ENCODE data around the gene SETD4.

The SETD4 gene

GRCh38 chr21:36082237-36082664 is 21.9 kb upstream of the SETD4 start:
- no peaks in the 10 kb centered on the region for H3K27me3 ChIP-seq (ENCODE audit: low read depth, low read length)
- H3K4me1 ChIP-seq (ENCODE audit: low read length), result peaks cover 20% of the 10 kb centered on the region
- no peaks in the 10 kb centered on the region for H3K36me3 ChIP-seq (replicated peaks; ENCODE audit: low read depth, low read length)
- H3K4me3 ChIP-seq (ENCODE audit: low read length), result no peak overlapping the region
- no peak overlapping the region for H3K9ac ChIP-seq (ENCODE audit: low read length)
- no peak overlapping the region for H3K4me2 ChIP-seq (ENCODE audit: low read length)
- no peak overlapping the region for H2AFZ ChIP-seq (ENCODE audit: low read depth, low read length)
- H4K20me1 ChIP-seq (ENCODE audit: insufficient read depth, low read length), result no peaks in the 10 kb centered on the region
- H3K27ac ChIP-seq (ENCODE audit: low read length), result no peak overlapping the region
- TF ChIP-seq CTCF (IDR thresholded peaks at IDR 0.05; ENCODE audit: low read depth, low read length) (no peak), EZH2phosphoT487 (IDR thresholded peaks at IDR 0.05; ENCODE audit: low read depth) (no peak)
- no peaks in the 10 kb centered on the region for H3K9me3 ChIP-seq (ENCODE audit: insufficient read depth, low read length)
- no peaks in the 10 kb centered on the region for H3K79me2 ChIP-seq (ENCODE audit: low read length)

GRCh38 chr21:36080386-36080785 is 20.1 kb upstream of the SETD4 start:
- Histone ChIP-seq H2AFZ (ENCODE audit: low read depth, low read length) (no peak overlapping the region), H3K27ac (ENCODE audit: low read length) (no peak overlapping the region), H3K36me3 (replicated peaks; ENCODE audit: low read depth, low read length) (no peaks in the 10 kb centered on the region), H3K27me3 (ENCODE audit: low read depth, low read length) (no peaks in the 10 kb centered on the region), H3K9ac (ENCODE audit: low read length) (no peak overlapping the region), H3K4me2 (ENCODE audit: low read length) (no peak overlapping the region), H3K79me2 (ENCODE audit: low read length) (no peaks in the 10 kb centered on the region), H3K4me1 (ENCODE audit: low read length) (peaks cover 26% of the 10 kb centered on the region), H4K20me1 (ENCODE audit: insufficient read depth, low read length) (no peaks in the 10 kb centered on the region), H3K9me3 (ENCODE audit: insufficient read depth, low read length) (no peaks in the 10 kb centered on the region), H3K4me3 (ENCODE audit: low read length) (no peak overlapping the region)
- TF ChIP-seq CTCF (IDR thresholded peaks at IDR 0.05; ENCODE audit: low read depth, low read length) (no peak), EZH2phosphoT487 (IDR thresholded peaks at IDR 0.05; ENCODE audit: low read depth) (no peak)

- no peaks in the 10 kb centered on the region for H3K79me2 ChIP-seq (ENCODE audit: low read length)
- no peak overlapping the region for H3K4me2 ChIP-seq (ENCODE audit: low read length)
- H3K27me3 ChIP-seq (ENCODE audit: low read depth, low read length), result no peaks in the 10 kb centered on the region
- H3K9me3 ChIP-seq (ENCODE audit: insufficient read depth, low read length), result no peaks in the 10 kb centered on the region
- H2AFZ ChIP-seq (ENCODE audit: low read depth, low read length), result no peak overlapping the region
- no peak overlapping the region for H3K4me3 ChIP-seq (ENCODE audit: low read length)
- no peak overlapping the region for H3K27ac ChIP-seq (ENCODE audit: low read length)
- peaks cover 26% of the 10 kb centered on the region for H3K4me1 ChIP-seq (ENCODE audit: low read length)
- no peaks in the 10 kb centered on the region for H4K20me1 ChIP-seq (ENCODE audit: insufficient read depth, low read length)
- TF ChIP-seq EZH2phosphoT487 (IDR thresholded peaks at IDR 0.05; ENCODE audit: low read depth) (no peak), CTCF (IDR thresholded peaks at IDR 0.05; ENCODE audit: low read depth, low read length) (no peak)
- no peak overlapping the region for H3K9ac ChIP-seq (ENCODE audit: low read length)
- no peaks in the 10 kb centered on the region for H3K36me3 ChIP-seq (replicated peaks; ENCODE audit: low read depth, low read length)
These were observed 19.3 kb upstream of the SETD4 start for GRCh38 chr21:36079671-36080070.

- no peaks in the 10 kb centered on the region for H3K79me2 ChIP-seq (ENCODE audit: low read length)
- H3K27ac ChIP-seq (ENCODE audit: low read length), result peak overlapping the region; percentile 21
- H2AFZ ChIP-seq (ENCODE audit: low read depth, low read length), result peak overlapping the region; percentile 67; the same call in 1 of the 2 replicates
- no peaks in the 10 kb centered on the region for H4K20me1 ChIP-seq (ENCODE audit: insufficient read depth, low read length)
- peak overlapping the region; percentile 24; the same call in 1 of the 2 replicates for H3K4me3 ChIP-seq (ENCODE audit: low read length)
- no peak for TF ChIP-seq EZH2phosphoT487 (IDR thresholded peaks at IDR 0.05; ENCODE audit: low read depth)
- no peak for TF ChIP-seq CTCF (IDR thresholded peaks at IDR 0.05; ENCODE audit: low read depth, low read length)
- no peak overlapping the region for H3K9ac ChIP-seq (ENCODE audit: low read length)
- H3K4me1 ChIP-seq (ENCODE audit: low read length), result peaks cover 26% of the 10 kb centered on the region
- H3K36me3 ChIP-seq (replicated peaks; ENCODE audit: low read depth, low read length), result no peaks in the 10 kb centered on the region
- H3K27me3 ChIP-seq (ENCODE audit: low read depth, low read length), result no peaks in the 10 kb centered on the region
- no peaks in the 10 kb centered on the region for H3K9me3 ChIP-seq (ENCODE audit: insufficient read depth, low read length)
- H3K4me2 ChIP-seq (ENCODE audit: low read length), result peak overlapping the region; percentile 62
These were observed 18.8 kb upstream of the SETD4 start for GRCh38 chr21:36079010-36079649.
